ENCODE measurements around the gene GNPTG. TPM values are rescaled to one million over a fixed set of nuclear protein-coding genes. Genes with fewer than 3 reads are reported as not detected.
"Not testable (repeated sequence)": the region's sequence is repeated elsewhere in the genome, so short reads cannot be mapped to it uniquely, and the experiment has no call there.

The GNPTG gene
- polyA plus RNA-seq, 4 donors: 57.3 to 69.5 (median 60.3) TPM

DNA sequence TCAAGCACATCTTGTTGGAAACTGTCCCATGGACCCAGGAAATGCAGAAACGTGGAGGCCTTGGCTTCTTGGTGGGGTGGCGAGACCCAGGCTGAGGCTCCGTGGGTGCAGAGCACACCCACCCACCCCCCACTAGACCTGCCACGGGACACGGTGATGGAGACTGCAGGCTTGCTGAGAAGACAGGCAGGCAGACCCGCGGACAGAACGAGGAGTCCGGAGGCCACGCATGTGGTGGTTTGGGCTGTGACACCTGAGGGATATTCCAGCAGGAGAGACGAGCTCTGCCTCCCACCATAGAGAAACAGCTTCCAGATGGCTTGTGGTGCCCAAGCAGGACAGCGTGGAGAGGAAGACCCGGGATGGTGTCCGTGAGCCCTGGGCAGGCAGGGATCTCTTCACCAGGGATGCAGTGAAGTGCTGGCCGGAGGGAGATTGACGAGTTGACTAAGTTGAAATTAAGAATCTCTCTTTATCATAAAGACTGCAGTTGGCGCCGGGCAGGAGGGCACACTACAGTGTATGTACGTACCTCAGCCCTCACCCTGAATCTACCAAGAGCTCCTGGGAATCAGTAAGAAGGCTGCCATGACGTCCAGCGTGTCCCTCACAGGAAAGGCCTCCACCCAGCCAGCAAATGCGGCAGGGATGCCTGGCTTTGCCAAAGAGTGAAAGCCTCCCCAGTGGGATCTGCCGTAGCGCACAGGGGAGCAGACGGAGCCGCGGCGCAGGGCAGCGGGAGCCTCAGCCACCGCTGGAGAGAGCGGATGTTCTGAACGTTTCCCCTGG, 34.1 kb upstream of the GNPTG start:
- no peak for DNase-seq (ENCODE audit: low read depth in 4 of 4, low spot score in 3 of 4)

DNA sequence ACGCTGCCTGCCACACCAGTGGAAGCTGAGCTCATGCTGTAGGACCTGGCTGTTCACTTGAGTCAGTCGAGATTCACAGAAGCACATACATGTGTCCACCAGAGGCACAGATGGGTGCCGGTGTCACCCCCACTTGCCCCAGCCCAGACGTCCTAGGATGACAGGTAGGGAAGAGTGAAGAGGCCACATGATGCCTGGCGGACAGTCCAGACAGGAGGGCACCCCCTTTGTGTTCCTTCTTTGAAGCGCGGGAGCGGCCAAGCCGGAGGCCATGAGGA, 33.5 kb upstream of the GNPTG start:
- no peak for DNase-seq (ENCODE audit: low read depth in 4 of 4, low spot score in 3 of 4)

DNA sequence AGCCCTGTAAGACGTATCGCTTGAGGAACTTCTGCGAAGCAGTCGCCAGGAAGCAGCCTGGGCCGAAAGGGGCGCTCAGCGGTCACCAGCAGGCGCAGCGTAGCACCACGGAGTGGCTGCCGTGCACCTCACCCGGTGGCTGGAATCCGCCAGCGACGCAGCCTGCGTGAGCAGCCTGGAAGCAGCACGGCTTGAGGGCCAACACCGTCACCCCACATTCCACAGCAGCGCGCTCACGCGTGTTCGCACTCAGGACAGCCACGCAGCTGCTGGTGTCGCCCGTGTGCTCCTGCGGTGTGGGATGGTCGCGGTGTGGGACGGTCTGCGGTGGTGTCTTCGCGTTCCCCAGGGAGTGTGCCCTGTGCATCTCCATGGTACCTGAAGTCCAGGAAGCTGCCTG, 32.7 kb upstream of the GNPTG start:
- DNase-seq (ENCODE audit: low read depth in 4 of 4, low spot score in 3 of 4): no peak

DNA sequence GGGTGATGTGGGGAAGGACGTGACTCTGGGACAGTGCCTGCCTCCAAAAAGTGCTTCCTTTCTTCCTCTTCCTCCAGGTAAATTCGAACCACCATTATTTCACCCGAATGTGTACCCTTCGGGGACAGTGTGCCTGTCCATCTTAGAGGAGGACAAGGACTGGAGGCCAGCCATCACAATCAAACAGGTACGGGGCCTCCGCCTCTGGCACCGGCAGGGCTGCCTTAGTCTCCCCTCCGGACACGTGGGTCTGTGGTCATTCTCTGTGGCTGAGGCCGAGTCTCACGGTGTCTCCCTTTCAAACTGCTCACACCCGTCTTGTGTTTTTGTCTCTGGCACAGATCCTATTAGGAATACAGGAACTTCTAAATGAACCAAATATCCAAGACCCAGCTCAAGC, 31.6 kb upstream of the GNPTG start:
- no peak for DNase-seq (ENCODE audit: low read depth in 4 of 4, low spot score in 3 of 4)

DNA sequence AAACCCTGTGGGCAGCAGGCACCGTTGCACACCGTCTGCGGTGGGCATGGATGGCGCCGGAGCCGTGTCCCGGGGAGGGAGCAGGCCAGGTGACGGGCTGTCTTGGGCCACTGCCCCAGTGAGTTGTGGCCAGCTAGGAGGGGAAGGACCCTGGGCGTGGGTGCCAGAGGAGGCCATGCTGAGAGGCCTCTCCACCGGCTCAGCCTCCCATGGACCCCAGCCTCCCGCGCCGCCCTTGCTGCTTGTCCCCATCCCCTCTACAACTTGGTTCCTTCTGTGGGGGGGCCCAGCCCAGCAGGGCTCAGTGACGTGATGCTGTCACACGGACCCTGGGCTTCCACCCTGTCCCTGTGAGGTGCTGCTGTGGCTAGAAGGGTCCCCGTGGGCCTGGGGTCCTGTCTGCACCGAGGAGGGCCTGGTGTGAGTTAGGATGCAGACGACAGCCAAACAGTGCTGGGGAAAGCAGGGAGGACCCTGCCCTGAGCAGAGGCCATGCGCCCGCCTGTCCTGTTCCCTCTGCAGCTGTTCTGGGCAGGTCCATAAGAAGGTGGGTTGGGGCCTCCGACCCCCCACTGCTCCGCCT, 31.0 kb upstream of the GNPTG start:
- no peak for DNase-seq (ENCODE audit: low read depth in 4 of 4, low spot score in 3 of 4)

DNA sequence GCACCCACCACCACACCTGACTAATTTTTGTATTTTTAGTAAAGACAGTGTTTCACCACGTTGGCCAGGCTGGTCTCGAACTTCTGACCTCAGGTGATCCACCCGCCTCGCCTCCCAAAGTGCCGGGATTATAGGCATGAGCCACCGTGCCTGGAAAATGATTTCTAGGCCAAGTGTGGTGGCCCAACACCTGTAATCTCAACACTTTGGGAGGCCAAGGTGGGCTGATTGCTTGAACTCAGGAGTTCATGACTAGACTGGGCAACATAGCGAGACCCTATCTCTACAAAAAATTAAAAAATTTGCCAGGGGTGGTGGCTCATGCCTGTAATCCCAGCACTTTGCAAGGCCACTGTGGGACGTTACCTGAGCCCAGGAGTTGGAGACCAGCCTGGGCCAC, 29.3 kb upstream of the GNPTG start:
- DNase-seq (ENCODE audit: low read depth in 4 of 4, low spot score in 3 of 4): no peak

DNA sequence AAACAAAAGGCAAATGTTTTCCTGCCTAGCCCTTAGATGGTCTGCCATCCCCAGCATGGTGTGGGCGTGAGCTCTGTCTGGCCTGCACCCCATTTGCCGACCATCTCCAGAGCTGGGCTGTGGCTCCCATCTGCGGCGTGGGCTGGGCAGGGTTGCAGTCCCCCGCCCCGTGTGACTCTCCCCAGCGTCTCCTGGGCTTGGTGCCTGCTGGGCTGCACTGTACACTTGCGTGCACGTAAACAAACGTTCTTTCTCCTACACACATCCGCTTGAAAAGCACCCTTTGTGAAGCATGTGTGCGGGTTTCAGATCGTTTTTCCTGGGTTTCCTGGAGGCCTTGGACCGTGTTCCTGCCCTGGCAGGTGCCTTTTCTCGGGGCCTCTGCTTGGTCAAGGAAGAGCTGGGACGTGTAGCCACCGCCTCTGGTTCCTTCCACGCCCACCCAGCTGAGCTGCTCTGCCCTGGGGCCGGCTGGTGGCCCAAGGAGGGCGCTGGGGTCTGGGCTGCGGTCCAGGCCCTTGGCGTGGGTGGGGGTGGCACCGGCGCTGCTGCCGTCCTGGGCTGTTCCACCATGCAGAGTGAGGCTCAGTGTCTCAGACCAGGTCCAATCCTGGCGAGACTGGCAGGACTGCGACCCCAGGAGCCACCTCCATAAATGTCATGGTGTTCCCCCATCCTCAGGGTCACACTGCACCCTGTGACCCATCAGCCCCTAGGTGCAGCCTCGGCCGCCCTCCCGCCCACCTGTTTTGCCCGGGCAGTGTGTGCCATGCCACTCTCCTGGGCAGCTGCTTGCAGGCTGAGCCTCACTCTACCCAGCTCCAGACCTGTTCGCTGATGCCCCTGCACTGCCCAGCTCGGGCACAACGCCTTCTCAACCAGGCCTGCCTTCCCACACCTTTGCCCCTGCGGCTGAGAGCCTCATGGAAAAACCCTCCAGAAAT, 28.2 kb upstream of the GNPTG start:
- no peak for DNase-seq (ENCODE audit: low read depth in 4 of 4, low spot score in 3 of 4)

DNA sequence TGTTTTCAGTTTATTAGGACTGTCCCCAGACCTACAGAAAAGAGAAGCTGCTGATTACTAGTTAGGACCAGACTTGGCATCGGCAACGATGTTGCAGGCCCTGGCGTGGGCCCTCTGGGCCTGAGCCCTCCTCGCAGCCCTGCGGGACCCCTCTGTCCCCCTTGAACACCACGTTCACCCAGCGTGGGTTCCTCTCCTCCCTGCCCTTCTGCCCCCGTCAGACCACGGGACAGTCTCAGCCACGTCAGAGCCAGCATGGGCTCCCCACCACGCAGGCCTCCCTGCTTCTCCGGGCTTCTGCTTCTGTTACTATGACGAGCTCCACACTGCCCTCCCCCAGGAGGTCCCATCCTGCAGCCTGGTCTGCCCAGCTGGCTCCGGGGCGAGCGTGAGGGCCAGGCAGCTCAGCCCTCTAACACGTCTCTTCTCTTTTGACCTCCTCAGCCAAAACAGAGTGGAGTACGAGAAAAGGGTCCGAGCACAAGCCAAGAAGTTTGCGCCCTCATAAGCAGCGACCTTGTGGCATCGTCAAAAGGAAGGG, 27.4 kb upstream of the GNPTG start:
- DNase-seq (ENCODE audit: low read depth in 4 of 4, low spot score in 3 of 4): no peak

DNA sequence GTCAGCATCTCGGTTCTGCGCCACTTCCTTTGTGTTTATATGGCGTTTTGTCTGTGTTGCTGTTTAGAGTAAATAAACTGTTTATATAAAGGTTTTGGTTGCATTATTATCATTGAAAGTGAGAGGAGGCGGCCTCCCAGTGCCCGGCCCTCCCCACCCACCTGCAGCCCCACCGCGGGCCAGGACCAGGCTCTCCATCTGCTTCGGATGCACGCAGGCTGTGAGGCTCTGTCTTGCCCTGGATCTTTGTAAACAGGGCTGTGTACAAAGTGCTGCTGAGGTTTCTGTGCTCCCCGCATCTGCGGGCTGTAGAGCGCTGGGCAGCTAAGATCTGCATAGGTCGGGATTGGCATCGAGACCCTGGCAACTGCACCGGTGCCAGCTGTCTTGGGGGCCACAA, 26.5 kb upstream of the GNPTG start:
- no peak for DNase-seq (ENCODE audit: low read depth in 4 of 4, low spot score in 3 of 4)

DNA sequence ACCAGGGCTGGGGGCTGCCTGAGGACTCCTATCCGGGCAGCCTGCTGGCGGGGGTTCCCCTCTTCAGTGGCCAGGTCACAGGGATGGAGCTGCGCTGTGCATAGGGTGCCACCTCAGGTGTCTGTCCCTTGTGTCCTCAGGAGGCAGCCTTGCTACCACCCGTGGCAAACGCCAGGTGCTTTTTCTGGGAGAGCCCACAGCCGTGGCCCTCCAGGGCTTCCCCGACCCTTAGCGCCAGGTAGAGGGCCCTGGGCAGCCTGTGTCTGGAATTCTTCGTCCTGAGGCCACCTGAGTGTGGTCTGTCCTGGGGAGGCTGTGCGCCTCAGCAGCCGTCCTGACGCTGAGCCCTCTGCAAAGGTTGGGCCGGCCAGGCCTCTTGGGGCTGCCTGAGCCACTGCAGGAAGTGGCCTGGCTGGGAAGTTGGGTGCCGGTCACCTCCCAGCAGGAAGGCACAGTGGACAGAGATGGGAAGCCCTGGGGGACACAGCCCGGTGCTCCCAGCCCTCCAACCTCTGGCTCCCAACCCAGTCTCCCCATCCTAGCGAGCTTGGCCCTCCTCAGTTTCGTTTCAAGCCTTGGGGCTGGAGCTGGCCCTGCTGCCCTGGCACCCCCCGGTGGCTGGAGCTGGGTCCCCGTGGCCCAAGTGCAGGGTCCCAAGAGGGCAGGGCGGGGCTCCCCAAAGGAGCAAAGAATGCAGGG, 25.9 kb upstream of the GNPTG start:
- DNase-seq (ENCODE audit: low read depth in 4 of 4, low spot score in 3 of 4): no peak

DNA sequence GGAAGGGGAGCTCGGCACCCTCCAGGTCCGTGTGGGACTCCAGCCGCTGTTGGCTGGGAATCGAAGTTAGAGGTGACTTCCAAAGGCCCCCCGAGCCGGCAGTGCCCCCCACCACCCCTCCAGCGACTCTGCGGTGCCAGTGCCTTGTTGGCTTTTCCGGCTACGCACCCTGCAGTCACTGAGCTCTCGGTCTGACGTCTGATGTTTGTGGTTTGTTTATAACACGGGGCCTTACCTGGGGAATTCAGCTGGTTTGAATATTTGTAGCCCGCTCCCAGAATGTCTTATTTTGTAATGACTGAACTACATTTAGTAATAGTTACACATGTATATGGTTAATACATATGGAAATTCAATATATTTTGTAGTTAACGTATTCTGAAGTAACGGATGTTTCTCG, 25.3 kb upstream of the GNPTG start:
- DNase-seq (ENCODE audit: low read depth in 4 of 4, low spot score in 3 of 4): no peak

DNA sequence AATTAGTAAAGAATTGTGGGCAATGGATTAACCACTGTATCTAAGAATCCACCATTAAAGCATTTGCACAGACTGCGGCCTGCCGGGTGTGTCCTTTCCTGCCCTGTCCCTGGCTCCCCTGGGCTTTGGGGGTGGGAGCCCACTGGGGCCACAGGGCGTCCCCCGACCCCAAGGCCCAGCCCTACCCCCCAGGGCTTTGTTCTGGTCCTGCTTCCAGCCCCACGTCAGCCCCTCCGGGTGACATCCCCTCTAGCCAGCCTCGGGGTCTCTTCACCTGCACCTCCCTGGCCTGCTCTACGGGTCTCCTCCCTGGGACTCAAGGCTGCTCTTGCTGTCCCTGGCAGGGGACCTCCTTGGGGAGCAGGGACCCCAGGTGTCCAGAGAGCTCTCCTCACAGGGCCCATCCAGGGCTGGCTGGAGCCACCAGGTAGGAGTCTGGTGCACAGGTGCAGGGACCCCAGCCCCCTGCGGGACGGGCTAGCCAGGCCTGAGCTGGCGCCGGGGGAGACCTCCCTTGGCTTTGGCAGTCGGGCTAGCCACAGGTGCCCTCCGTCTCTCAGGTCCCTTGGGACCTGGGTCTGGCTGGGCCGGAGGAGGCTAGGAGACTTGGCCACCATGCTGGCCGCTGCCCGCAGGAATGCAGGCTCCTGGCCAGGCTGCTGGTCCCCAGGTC, 24.6 kb upstream of the GNPTG start:
- DNase-seq (ENCODE audit: low read depth in 4 of 4, low spot score in 3 of 4): no peak

DNA sequence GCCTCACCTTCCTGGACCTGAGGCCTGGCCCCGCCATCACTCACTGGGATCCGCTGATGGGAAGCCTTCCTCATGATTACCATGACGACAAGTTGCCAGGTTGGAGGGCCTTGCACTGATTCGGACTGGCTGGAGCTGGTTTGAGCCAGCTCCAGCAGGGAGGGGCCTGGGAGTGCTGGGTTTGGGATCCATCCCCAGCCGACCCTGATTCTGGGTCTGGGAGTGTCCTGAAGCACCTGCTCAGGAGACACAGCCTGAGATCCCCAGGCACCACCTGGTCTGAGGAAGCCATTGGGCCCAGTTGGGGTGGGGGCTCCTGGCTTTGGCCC, 24.1 kb upstream of the GNPTG start:
- no peak for DNase-seq (ENCODE audit: low read depth in 4 of 4, low spot score in 3 of 4)

DNA sequence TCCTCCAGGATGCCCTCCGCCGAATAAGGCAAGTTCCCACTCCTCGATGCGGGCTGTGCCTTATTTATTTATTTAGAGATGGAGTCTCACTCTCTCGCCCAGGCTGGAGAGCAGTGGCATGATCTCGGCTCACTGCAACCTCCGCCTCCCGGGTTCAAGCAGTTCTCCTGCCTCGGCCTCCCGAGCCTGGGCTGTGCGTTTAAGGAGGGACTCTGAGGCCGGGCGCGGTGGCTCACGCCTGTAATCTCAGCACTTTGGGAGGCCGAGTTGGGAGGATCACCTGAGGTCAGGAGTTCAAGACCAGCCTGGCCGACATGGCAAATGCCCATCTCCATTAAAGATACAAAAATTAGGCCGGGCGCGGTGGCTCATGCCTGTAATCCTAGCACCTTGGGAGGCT, 23.6 kb upstream of the GNPTG start:
- not testable (repeated sequence) for DNase-seq (ENCODE audit: low read depth in 4 of 4, low spot score in 3 of 4)

DNA sequence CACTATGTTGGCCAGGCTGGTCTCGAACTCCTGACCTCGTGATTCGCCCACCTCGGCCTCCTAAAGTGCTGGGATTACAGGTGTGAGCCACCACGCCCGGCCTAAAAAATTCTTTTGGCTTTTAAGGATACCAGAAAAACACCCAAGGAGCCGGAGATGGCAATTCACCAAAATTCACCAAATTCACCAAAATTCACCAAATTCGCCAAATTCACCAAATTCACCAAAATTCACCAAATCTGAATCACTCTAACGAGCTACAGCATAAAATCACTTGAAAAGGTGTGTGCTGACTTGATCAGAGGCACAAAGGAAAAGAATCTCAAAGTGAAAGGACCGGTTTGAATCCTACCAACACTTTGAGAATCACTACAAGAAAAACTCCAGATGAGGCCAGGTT, 22.8 kb upstream of the GNPTG start:
- not testable (repeated sequence) for DNase-seq (ENCODE audit: low read depth in 4 of 4, low spot score in 3 of 4)

DNA sequence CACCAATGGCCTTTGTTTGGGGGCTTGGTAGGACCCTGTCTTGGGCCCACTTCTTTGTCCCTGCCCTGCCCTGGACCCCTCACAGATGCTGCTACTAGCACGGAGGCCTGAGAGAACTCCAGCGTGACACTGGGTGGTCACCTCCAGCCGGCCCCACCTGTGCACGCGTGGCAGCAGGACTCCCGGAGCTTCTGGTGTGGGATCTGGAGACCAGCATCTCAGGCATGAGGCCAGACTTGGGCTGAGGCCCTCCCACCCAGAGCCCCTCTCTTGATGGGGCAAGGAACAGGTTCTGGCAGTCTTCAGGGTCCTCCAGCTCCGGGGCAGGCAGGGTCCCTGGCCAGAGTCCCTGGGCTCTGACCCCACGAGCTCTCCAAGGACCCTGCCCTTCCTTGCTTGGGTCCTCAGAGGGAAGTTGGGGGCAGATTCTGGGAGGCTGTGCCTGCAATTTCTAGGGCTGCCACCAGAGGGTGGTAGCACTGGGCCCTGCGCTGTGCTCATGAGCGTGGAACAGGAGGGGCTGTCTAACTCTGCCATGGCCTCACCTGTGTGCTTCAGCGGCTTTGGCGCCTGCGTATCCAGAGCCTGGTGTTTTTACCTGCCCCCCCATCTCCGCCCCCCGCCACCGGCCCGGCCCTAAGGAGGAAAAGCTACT, 21.3 kb upstream of the GNPTG start:
- DNase-seq (ENCODE audit: low read depth in 4 of 4, low spot score in 3 of 4): no peak

DNA sequence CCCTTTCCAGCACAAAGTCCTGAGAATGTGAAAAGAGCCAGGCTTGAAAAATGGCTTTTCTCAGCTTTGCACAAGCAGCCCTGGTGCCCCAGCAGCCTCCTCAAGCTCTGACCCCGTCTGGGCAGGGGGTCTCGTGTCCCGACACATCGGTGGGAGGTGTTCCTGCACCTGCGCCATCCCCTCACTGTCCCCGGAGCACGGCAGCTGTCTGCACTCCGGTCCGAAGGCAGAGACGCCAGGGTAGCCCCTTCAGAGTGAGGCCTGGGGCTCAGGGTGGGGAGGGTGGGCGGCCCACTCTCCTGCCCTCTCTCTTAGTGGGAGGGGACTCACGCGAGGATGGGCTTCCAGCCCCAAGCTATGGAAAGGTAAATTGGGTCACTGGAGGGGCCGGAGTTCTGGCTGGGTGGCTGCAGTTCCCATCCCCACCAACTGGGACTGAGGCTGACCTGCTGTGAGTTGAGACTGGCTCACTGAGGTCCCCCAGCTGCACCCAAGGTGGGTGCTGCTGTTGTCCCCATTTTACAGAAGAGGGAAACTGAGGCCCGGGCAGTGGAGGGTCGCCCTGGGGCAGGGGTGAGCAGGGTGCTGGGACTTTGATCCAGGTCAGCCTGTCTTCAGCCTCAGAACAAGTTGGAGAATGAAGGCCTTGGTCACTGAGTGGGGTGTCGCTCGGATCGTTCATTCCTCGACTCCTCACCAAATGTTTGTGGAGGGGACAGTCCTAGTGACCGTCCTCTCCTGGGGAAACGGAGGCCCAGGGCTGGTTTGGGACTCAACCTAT, 20.6 kb upstream of the GNPTG start:
- DNase-seq (ENCODE audit: low read depth in 4 of 4, low spot score in 3 of 4): no peak

DNA sequence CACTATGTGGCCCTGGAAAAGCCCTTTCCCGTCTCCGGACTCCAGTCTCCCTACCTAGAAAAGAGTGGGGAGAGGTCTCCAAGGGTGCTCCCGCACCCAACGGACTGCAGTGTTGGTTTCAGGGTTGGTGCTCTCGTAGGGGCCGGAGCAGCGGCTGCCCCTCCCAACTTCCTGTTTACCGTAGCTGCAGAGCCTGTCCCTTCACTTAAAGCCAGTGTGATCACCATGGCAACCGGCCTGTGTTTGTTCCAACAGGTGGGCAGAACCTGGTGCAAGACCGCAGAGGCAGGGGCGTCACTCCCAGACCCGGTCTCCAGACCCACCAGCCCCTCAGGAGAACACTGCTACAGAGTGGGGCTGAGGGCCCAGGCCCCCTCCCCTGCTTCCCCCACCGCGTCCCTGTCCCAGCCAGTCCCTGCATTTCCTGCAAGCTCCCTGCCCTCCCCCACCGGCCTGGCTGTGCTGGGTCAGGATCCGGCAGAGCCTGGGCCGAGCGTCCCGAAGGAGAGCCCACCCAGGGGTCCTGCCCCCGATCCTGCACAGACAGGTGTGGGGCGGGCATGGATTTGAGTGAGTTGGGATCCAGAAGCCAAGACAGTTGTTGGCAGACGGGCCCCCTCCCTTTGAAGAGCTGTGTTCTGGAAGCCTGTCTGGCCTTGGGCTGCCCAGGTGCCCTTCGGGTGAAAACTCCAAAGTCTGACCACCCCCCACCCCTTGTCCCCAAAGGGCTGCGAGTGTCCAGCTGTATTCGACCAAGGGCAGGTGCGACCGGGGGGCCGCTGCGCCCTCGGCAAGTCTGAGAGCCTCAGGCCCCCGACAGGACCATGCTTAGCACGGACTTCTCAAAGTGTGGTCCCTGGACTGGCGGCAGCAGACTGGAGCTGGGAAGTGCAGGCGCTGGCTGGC, 19.8 kb upstream of the GNPTG start:
- DNase-seq (ENCODE audit: low read depth in 4 of 4, low spot score in 3 of 4): peak; percentile 55 to 85 (median 71)
